Measurements from ENCODE around the gene DDX39A.
A peak's percentile ranks its signal among the peaks of the same experiment; 100 is the strongest.

DDX39A gene

DNA sequence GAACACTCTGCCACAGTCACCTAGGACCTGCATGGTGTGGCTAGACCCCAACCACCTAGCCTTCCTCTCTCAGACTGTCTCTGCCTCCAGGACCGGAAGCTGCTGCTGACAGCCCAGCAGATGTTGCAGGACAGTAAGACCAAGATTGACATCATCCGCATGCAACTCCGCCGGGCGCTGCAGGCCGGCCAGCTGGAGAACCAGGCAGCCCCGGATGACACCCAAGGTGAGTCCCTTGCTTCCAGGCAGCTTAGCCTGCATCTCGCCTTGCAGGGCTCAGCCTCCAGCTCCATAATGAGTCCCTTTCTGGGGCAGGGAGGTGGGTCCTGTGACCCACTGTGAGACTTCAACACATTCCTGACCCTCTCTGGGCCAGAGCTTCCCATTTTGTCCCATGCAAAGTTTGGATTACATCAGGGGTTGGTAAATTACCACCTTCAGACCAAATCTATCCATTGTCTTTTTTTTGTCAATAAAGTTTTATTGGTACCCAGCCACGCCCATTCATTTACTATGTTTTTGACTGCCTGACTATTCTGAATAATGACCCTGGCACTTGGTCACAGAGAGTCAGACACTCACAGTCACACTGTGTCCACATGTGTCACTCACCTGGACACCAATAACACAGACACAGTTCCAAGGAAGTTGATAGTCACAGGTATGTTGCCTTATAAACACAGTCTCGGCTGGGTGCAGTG, 27.3 kb upstream of the DDX39A start:
- H3K27ac ChIP-seq (ENCODE audit: low read length), result no peak overlapping the region
- H3K4me3 ChIP-seq (ENCODE audit: low read length in 2 of 2), result no peak overlapping the region
- no peaks in the 10 kb centered on the region for H3K9me3 ChIP-seq (ENCODE audit: control insufficient read depth in 2 of 2, low read length in 2 of 2)
- peaks cover 56 to 62% of the 10 kb centered on the region in 2 donors for H3K36me3 ChIP-seq (ENCODE audit: control insufficient read depth in 2 of 2, insufficient read depth in 2 of 2, low read length in 2 of 2)
- H3K27me3 ChIP-seq (ENCODE audit: control insufficient read depth in 1 of 2, insufficient read depth in 2 of 2, low read length in 2 of 2), result no peaks in the 10 kb centered on the region
- no peak overlapping the region for H3K9ac ChIP-seq (ENCODE audit: low read length in 2 of 2)
- H3K4me1 ChIP-seq (ENCODE audit: control insufficient read depth, insufficient read depth, low read length), result peaks cover 3% of the 10 kb centered on the region

GRCh38 chr19:14443632-14444216, 24.6 kb upstream of the DDX39A start:
- H3K4me3 ChIP-seq (ENCODE audit: low read length in 2 of 2), result no peak overlapping the region
- no peaks in the 10 kb centered on the region for H3K27me3 ChIP-seq (ENCODE audit: control insufficient read depth in 1 of 2, insufficient read depth in 2 of 2, low read length in 2 of 2)
- no peak overlapping the region for H3K9ac ChIP-seq (ENCODE audit: low read length in 2 of 2)
- H3K36me3 ChIP-seq (ENCODE audit: control insufficient read depth in 2 of 2, insufficient read depth in 2 of 2, low read length in 2 of 2), result peaks cover 44 to 48% of the 10 kb centered on the region in 2 donors
- peaks cover 7% of the 10 kb centered on the region for H3K4me1 ChIP-seq (ENCODE audit: control insufficient read depth, insufficient read depth, low read length)
- H3K9me3 ChIP-seq (ENCODE audit: control insufficient read depth in 2 of 2, low read length in 2 of 2), result no peaks in the 10 kb centered on the region
- H3K27ac ChIP-seq (ENCODE audit: low read length), result no peak overlapping the region

- peaks cover 39 to 43% of the 10 kb centered on the region in 2 donors for H3K36me3 ChIP-seq (ENCODE audit: control insufficient read depth in 2 of 2, insufficient read depth in 2 of 2, low read length in 2 of 2)
Observed at GRCh38 chr19:14442891-14443631, 23.9 kb upstream of the DDX39A start.

GRCh38 chr19:14441041-14441938, 22.1 kb upstream of the DDX39A start:
- H3K9ac ChIP-seq (ENCODE audit: low read length in 2 of 2), result no peak overlapping the region
- H3K36me3 ChIP-seq (ENCODE audit: control insufficient read depth in 2 of 2, insufficient read depth in 2 of 2, low read length in 2 of 2), result peaks cover 27 to 33% of the 10 kb centered on the region in 2 donors
- peaks cover 7% of the 10 kb centered on the region for H3K4me1 ChIP-seq (ENCODE audit: control insufficient read depth, insufficient read depth, low read length)
- H3K27me3 ChIP-seq (ENCODE audit: control insufficient read depth in 1 of 2, insufficient read depth in 2 of 2, low read length in 2 of 2), result no peaks in the 10 kb centered on the region
- no peaks in the 10 kb centered on the region for H3K9me3 ChIP-seq (ENCODE audit: control insufficient read depth in 2 of 2, low read length in 2 of 2)
- H3K4me3 ChIP-seq (ENCODE audit: low read length in 2 of 2), result no peak overlapping the region
- no peak overlapping the region for H3K27ac ChIP-seq (ENCODE audit: low read length)

More at GRCh38 chr19:14442891-14443631, 23.9 kb upstream of the DDX39A start:
- H3K4me3 ChIP-seq (ENCODE audit: low read length in 2 of 2), result no peak overlapping the region
- H3K27me3 ChIP-seq (ENCODE audit: control insufficient read depth in 1 of 2, insufficient read depth in 2 of 2, low read length in 2 of 2), result no peaks in the 10 kb centered on the region
- H3K9me3 ChIP-seq (ENCODE audit: control insufficient read depth in 2 of 2, low read length in 2 of 2), result no peaks in the 10 kb centered on the region
- no peak overlapping the region for H3K27ac ChIP-seq (ENCODE audit: low read length)
- H3K9ac ChIP-seq (ENCODE audit: low read length in 2 of 2), result no peak overlapping the region
- H3K4me1 ChIP-seq (ENCODE audit: control insufficient read depth, insufficient read depth, low read length), result peaks cover 7% of the 10 kb centered on the region

DNA sequence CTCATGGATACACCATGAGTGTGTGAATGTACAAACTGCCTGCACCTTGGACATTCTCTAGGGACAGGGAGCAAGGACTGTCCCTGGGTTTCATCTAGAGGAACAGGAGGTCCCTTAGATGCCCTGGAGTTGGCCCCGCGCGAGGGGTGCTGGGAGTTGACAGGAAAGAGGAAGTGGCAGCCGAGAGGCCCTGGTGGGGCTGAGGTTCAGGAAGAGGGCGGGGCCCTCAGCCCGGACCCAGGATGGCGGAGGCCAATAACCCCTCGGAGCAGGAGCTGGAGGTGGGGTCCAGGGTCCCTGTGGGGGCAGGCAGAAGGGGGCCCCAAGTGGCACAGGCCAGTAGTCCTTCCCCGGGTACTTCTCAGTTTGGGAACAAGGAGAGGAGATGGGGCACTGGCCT, 20.9 kb upstream of the DDX39A start:
- Histone ChIP-seq H3K9me3 (ENCODE audit: control insufficient read depth in 2 of 2, low read length in 2 of 2) (no peaks in the 10 kb centered on the region), H3K4me3 (ENCODE audit: low read length in 2 of 2) (peak overlapping the region in 1 of 2 donors; percentile 35), H3K27ac (ENCODE audit: low read length) (no peak overlapping the region), H3K27me3 (ENCODE audit: control insufficient read depth in 1 of 2, insufficient read depth in 2 of 2, low read length in 2 of 2) (no peaks in the 10 kb centered on the region), H3K36me3 (ENCODE audit: control insufficient read depth in 2 of 2, insufficient read depth in 2 of 2, low read length in 2 of 2) (peaks cover 23 to 29% of the 10 kb centered on the region in 2 donors), H3K4me1 (ENCODE audit: control insufficient read depth, insufficient read depth, low read length) (peaks cover 14% of the 10 kb centered on the region), H3K9ac (ENCODE audit: low read length in 2 of 2) (no peak overlapping the region)

DNA sequence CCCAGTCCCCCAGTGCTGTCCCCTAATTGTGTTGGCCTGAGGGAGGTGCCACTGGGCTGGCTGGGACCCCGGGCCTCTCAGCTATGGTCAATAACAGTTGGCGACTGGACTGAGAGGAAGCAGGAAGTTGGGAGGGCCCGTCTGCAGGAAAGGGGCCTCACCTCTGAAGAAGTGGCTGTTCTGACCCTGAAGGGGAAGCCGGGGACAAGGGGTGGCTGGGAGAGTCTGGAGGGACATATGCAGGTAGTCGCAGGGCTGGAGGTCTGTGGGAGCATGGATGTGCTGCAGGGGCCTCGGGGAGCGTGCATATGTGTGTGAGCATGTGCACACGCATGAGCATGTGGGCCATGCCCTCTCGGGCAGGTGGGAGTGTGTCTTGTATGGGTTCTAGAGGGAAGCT, 19.9 kb upstream of the DDX39A start:
- Histone ChIP-seq H3K27me3 (ENCODE audit: control insufficient read depth in 1 of 2, insufficient read depth in 2 of 2, low read length in 2 of 2) (no peaks in the 10 kb centered on the region), H3K9ac (ENCODE audit: low read length in 2 of 2) (no peak overlapping the region), H3K4me1 (ENCODE audit: control insufficient read depth, insufficient read depth, low read length) (peaks cover 24% of the 10 kb centered on the region), H3K4me3 (ENCODE audit: low read length in 2 of 2) (no peak overlapping the region), H3K9me3 (ENCODE audit: control insufficient read depth in 2 of 2, low read length in 2 of 2) (no peaks in the 10 kb centered on the region), H3K27ac (ENCODE audit: low read length) (no peak overlapping the region), H3K36me3 (ENCODE audit: control insufficient read depth in 2 of 2, insufficient read depth in 2 of 2, low read length in 2 of 2) (peaks cover 18 to 21% of the 10 kb centered on the region in 2 donors)

DNA sequence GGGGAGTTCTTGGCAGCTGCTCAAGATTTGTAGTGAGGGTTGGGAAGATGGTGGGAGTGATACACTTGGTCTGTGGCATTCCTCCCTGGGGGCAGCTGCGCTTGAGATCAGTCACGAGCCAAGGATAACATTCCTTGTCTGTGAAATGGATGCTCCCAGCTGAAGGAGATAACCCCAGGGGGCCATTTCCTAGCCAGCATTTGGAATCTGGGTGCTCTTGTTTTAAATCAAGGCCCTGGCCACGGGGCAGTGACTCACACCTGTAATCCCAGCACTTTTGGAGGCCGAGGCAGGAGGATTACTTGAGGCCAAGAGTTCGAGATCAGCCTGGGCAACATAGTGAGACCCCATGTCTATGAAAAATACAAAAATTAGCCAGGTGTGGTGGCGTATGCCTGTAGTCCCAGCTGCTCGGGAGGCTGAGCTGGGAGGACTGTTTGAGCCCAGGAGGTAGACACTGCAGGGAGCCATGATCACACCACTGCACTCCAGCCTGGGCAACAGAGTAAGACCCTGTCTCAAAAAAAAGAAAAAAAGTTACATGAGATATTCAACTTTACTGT, 18.5 kb upstream of the DDX39A start:
- Histone ChIP-seq H3K9me3 (ENCODE audit: control insufficient read depth in 2 of 2, low read length in 2 of 2) (no peaks in the 10 kb centered on the region), H3K4me3 (ENCODE audit: low read length in 2 of 2) (no peak overlapping the region), H3K27me3 (ENCODE audit: control insufficient read depth in 1 of 2, insufficient read depth in 2 of 2, low read length in 2 of 2) (no peaks in the 10 kb centered on the region), H3K27ac (ENCODE audit: low read length) (no peak overlapping the region), H3K36me3 (ENCODE audit: control insufficient read depth in 2 of 2, insufficient read depth in 2 of 2, low read length in 2 of 2) (peaks cover 5 to 9% of the 10 kb centered on the region in 2 donors), H3K9ac (ENCODE audit: low read length in 2 of 2) (no peak overlapping the region), H3K4me1 (ENCODE audit: control insufficient read depth, insufficient read depth, low read length) (peaks cover 27% of the 10 kb centered on the region)

GRCh38 chr19:14435320-14436050, 16.3 kb upstream of the DDX39A start:
- Histone ChIP-seq H3K9me3 (ENCODE audit: control insufficient read depth in 2 of 2, low read length in 2 of 2) (no peaks in the 10 kb centered on the region), H3K27ac (ENCODE audit: low read length) (peak overlapping the region; percentile 74), H3K4me1 (ENCODE audit: control insufficient read depth, insufficient read depth, low read length) (peaks cover 24% of the 10 kb centered on the region), H3K27me3 (ENCODE audit: control insufficient read depth in 1 of 2, insufficient read depth in 2 of 2, low read length in 2 of 2) (no peaks in the 10 kb centered on the region), H3K9ac (ENCODE audit: low read length in 2 of 2) (peak overlapping the region in 1 of 2 donors; percentile 29), H3K4me3 (ENCODE audit: low read length in 2 of 2) (peak overlapping the region in 1 of 2 donors; percentile 80), H3K36me3 (ENCODE audit: control insufficient read depth in 2 of 2, insufficient read depth in 2 of 2, low read length in 2 of 2) (no peaks in the 10 kb centered on the region)

- peak overlapping the region; percentile 66 to 80 for H3K4me3 ChIP-seq (ENCODE audit: low read length in 2 of 2)
- H3K27me3 ChIP-seq (ENCODE audit: control insufficient read depth in 1 of 2, insufficient read depth in 2 of 2, low read length in 2 of 2), result no peaks in the 10 kb centered on the region
- no peaks in the 10 kb centered on the region for H3K36me3 ChIP-seq (ENCODE audit: control insufficient read depth in 2 of 2, insufficient read depth in 2 of 2, low read length in 2 of 2)
- peaks cover 24% of the 10 kb centered on the region for H3K4me1 ChIP-seq (ENCODE audit: control insufficient read depth, insufficient read depth, low read length)
- H3K27ac ChIP-seq (ENCODE audit: low read length), result peak overlapping the region; percentile 74
- H3K9ac ChIP-seq (ENCODE audit: low read length in 2 of 2), result peak overlapping the region; percentile 47 to 79
- H3K9me3 ChIP-seq (ENCODE audit: control insufficient read depth in 2 of 2, low read length in 2 of 2), result no peaks in the 10 kb centered on the region
Observed at GRCh38 chr19:14434543-14435319, 15.6 kb upstream of the DDX39A start.
